Activated CD4-positive, alpha-beta memory T cell treated with anti-CD3 and anti-CD28 coated beads for 36 hours (primary cell): ENCODE data around the gene PMP22. TPM values are rescaled to one million over a fixed set of nuclear protein-coding genes. Genes with fewer than 3 reads are reported as not detected.

ENCODE experiments used
- CTCF ChIA-PET: fragments of 350-600 bp; sonication (Branson Sonifier 250); formaldehyde crosslinking; loops from one replicate; lab custom pipeline; 2021; ENCODE audit warnings: antibody characterized with exemption, inconsistent platforms; lab: Charles Lee
- POLR2A ChIA-PET: fragments of 350-600 bp; sonication (Branson Sonifier 250); formaldehyde crosslinking; loops from one replicate; lab custom pipeline; 2021; ENCODE audit warnings: antibody characterized with exemption; lab: Charles Lee
- DNase-seq: peaks from one replicate; pipeline ENCODE4 v3.0.0-alpha.2; 2020
- H3K27ac Mint-ChIP-seq: one replicate; pipeline ENCODE4 v1.8.0; 2021; ENCODE audit warnings: mixed read lengths
- H3K27me3 Mint-ChIP-seq: one replicate; pipeline ENCODE4 v1.8.0; 2021; ENCODE audit warnings: mixed read lengths
- H3K36me3 Mint-ChIP-seq: one replicate; pipeline ENCODE4 v1.8.0; 2021; ENCODE audit warnings: mixed read lengths
- H3K4me1 Mint-ChIP-seq: one replicate; pipeline ENCODE4 v1.8.0; 2021; ENCODE audit warnings: low read depth, mixed read lengths
- H3K4me3 Mint-ChIP-seq: one replicate; pipeline ENCODE4 v1.8.0; 2021; ENCODE audit warnings: mild to moderate bottlenecking, mixed read lengths
- H3K9me3 Mint-ChIP-seq: one replicate; pipeline ENCODE4 v1.8.0; 2021; ENCODE audit warnings: mixed read lengths
- intact Hi-C: fragments of 100-400 bp; cut with micrococcal nuclease; formaldehyde crosslinking; loops from one replicate; pipeline ENCODE4 v1.15.1; 2023
- total RNA-seq, 2 experiments: library from RNA; stranded (reverse); gene quantifications; one replicate each; pipeline ENCODE4 v1.2.3, GENCODE V29; 2021

Gene PMP22
- total RNA-seq, 2 experiments from 2014 or later = not detected

DNA sequence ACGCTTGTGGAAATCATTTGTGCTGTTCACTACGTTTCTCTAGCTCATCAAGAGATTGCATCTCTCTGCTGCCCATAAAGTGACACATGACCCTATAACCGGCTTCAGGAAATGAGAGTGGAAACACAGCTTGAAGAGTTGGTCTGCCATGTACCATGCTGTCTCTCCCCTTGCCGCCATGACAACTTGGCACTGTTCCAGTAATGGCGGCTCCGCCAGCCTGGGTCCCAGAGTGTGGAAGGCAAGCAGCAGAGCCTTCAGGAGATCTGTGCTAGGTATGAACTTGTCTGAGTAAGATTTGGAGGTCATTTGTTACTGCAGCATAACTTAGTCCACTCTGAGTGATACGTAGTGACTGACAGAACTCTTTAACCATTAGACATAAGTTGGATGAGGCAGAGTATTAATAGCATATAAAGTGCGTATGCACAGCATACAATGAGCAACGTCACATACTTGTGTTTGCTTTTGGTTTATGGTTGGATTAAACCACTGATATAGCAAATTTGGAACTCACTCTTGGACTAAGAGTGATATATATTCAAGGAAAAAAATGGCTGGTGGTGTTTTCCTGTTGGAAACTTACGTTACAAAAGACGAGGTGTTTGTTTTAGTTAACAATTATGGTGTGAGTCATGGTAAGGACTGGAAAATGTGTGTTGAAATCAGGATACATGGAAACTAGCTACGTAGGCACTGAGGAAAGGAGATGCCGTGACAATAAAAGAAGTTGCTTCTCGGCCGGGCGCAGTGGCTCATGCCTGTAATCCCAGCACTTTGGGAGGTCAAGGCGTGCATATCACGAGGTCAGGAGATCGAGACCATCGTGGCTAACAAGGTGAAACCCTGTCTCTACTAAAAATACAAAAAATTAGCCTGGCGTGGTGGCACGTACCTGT lies 24.4 kb upstream of the PMP22 start:
- Mint-ChIP-seq H3K36me3 (no peaks in the 10 kb centered on the region), H3K4me1 (no peaks in the 10 kb centered on the region), H3K27me3 (peaks cover 24% of the 10 kb centered on the region), H3K9me3 (no peaks in the 10 kb centered on the region), H3K4me3 (no peak overlapping the region), H3K27ac (no peak overlapping the region)
- ChIA-PET POLR2A (no interaction called here), CTCF (no interaction called here)
- intact Hi-C loops = no loop called here
- no peak for DNase-seq

DNA sequence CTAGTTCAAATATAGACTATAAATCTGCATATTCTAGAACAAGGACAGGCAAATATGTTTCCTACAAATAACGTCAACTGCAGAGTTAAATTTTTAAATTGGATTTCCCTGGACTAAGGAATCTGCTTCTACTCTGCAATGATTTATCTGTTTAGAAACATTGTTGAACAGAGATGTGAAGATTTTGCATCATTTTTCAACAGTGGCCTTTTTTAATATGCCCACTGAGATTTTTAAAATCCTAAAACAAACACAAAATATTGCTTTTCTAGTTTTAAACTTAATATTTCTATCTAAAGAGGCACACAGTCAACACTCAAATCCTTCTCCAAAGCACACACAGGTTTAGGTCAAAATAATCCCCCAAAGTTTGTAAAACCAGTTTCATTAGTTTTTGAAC lies 23.7 kb upstream of the PMP22 start:
- Mint-ChIP-seq H3K9me3 (no peaks in the 10 kb centered on the region), H3K27ac (no peak overlapping the region), H3K36me3 (no peaks in the 10 kb centered on the region), H3K4me3 (no peak overlapping the region), H3K27me3 (peaks cover 25% of the 10 kb centered on the region), H3K4me1 (no peaks in the 10 kb centered on the region)
- intact Hi-C loops = no loop called here
- DNase-seq = no peak
- ChIA-PET POLR2A (no interaction called here), CTCF (no interaction called here)

GRCh38 chr17:15287538-15288267 lies 22.6 kb upstream of the PMP22 start:
- H3K36me3 Mint-ChIP-seq = no peaks in the 10 kb centered on the region
- no peaks in the 10 kb centered on the region for H3K4me1 Mint-ChIP-seq
- intact Hi-C loops = no loop called here
- H3K9me3 Mint-ChIP-seq = no peaks in the 10 kb centered on the region
- CTCF ChIA-PET = no interaction called here
- POLR2A ChIA-PET = no interaction called here
- H3K4me3 Mint-ChIP-seq = no peak overlapping the region
- H3K27ac Mint-ChIP-seq = no peak overlapping the region
- H3K27me3 Mint-ChIP-seq = peaks cover 35% of the 10 kb centered on the region
- DNase-seq = no peak

DNA sequence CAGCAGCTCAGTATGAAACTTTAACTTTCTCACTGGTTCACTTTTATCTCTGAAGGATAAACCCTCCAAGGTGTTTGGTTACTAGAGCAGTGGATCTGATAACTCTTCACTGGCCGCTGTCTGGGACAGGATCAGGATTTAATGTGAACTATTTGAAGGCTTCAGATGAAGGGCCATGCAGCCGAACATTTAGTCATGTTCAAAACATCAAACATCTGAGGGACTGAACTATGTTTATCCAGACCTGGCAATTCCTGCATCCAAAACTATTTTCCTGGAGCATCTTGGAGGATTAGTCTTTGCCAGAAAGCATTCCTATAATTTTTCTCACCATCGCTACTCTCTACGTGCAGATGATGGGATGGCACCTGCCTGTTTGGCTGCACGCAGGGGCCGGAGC lies 20.3 kb upstream of the PMP22 start:
- no peaks in the 10 kb centered on the region for H3K36me3 Mint-ChIP-seq
- no peaks in the 10 kb centered on the region for H3K9me3 Mint-ChIP-seq
- H3K27me3 Mint-ChIP-seq = peaks cover 38% of the 10 kb centered on the region
- no peak overlapping the region for H3K27ac Mint-ChIP-seq
- ChIA-PET CTCF (no interaction called here), POLR2A (no interaction called here)
- intact Hi-C loops = no loop called here
- no peak for DNase-seq
- H3K4me1 Mint-ChIP-seq = no peaks in the 10 kb centered on the region
- no peak overlapping the region for H3K4me3 Mint-ChIP-seq

GRCh38 chr17:15284537-15284936 lies 19.4 kb upstream of the PMP22 start:
- no peak for DNase-seq
- intact Hi-C loops = no loop called here
- no peaks in the 10 kb centered on the region for H3K9me3 Mint-ChIP-seq
- peaks cover 36% of the 10 kb centered on the region for H3K27me3 Mint-ChIP-seq
- no peak overlapping the region for H3K4me3 Mint-ChIP-seq
- no peak overlapping the region for H3K27ac Mint-ChIP-seq
- CTCF ChIA-PET = no interaction called here
- no peaks in the 10 kb centered on the region for H3K36me3 Mint-ChIP-seq
- no peaks in the 10 kb centered on the region for H3K4me1 Mint-ChIP-seq
- POLR2A ChIA-PET = no interaction called here

- intact Hi-C loops = no loop called here
- ChIA-PET POLR2A (no interaction called here), CTCF (no interaction called here)
- Mint-ChIP-seq H3K36me3 (no peaks in the 10 kb centered on the region), H3K4me3 (no peak overlapping the region), H3K9me3 (no peaks in the 10 kb centered on the region), H3K27me3 (peaks cover 33% of the 10 kb centered on the region), H3K4me1 (no peaks in the 10 kb centered on the region), H3K27ac (no peak overlapping the region)
- DNase-seq = no peak
Measured at GRCh38 chr17:15284107-15284506, 19.0 kb upstream of the PMP22 start.

DNA sequence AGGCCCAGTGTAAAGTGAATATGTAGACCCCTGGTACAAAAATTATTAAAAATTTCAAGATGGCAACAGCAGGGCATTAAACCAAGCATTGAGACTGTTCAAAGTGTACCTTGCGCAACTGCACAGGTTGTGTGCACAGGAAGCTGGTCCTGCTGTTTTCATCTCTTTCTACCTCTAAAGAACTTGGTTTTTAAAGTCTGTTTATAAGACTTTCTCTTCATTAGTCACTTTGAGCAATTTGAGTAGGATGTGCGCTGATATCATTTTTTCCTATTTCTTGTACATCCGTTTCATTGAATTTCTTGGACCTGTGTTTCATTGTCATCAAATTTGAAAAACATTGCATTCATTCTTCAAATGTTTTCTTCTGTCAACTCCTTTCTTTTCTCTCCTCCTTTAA lies 16.8 kb upstream of the PMP22 start:
- Mint-ChIP-seq H3K4me1 (no peaks in the 10 kb centered on the region), H3K27me3 (peaks cover 28% of the 10 kb centered on the region), H3K36me3 (no peaks in the 10 kb centered on the region), H3K9me3 (no peaks in the 10 kb centered on the region), H3K4me3 (no peak overlapping the region), H3K27ac (no peak overlapping the region)
- no peak for DNase-seq
- intact Hi-C loops = no loop called here
- ChIA-PET CTCF (no interaction called here), POLR2A (no interaction called here)

- ChIA-PET POLR2A (no interaction called here), CTCF (no interaction called here)
- intact Hi-C loops = no loop called here
- Mint-ChIP-seq H3K4me3 (no peak overlapping the region), H3K27ac (no peak overlapping the region), H3K4me1 (no peaks in the 10 kb centered on the region), H3K27me3 (peaks cover 27% of the 10 kb centered on the region), H3K9me3 (peaks cover 2% of the 10 kb centered on the region), H3K36me3 (no peaks in the 10 kb centered on the region)
- no peak for DNase-seq
Measured at GRCh38 chr17:15278924-15279477, 13.9 kb upstream of the PMP22 start.

GRCh38 chr17:15278380-15278779 lies 13.3 kb upstream of the PMP22 start:
- no peak for DNase-seq
- Mint-ChIP-seq H3K4me3 (no peak overlapping the region), H3K36me3 (no peaks in the 10 kb centered on the region), H3K27ac (no peak overlapping the region), H3K9me3 (peaks cover 2% of the 10 kb centered on the region), H3K4me1 (no peaks in the 10 kb centered on the region), H3K27me3 (peaks cover 26% of the 10 kb centered on the region)
- intact Hi-C loops = no loop called here
- POLR2A ChIA-PET = no interaction called here
- CTCF ChIA-PET = no interaction called here

GRCh38 chr17:15274017-15274416 lies 8.9 kb upstream of the PMP22 start:
- H3K36me3 Mint-ChIP-seq = no peaks in the 10 kb centered on the region
- no peak for DNase-seq
- no peak overlapping the region for H3K27ac Mint-ChIP-seq
- POLR2A ChIA-PET = no interaction called here
- H3K4me1 Mint-ChIP-seq = peaks cover 5% of the 10 kb centered on the region
- H3K27me3 Mint-ChIP-seq = peaks cover 19% of the 10 kb centered on the region
- intact Hi-C loops = no loop called here
- peaks cover 2% of the 10 kb centered on the region for H3K9me3 Mint-ChIP-seq
- H3K4me3 Mint-ChIP-seq = no peak overlapping the region
- CTCF ChIA-PET = no interaction called here

- ChIA-PET CTCF (no interaction called here), POLR2A (no interaction called here)
- DNase-seq = no peak
- peaks cover 15% of the 10 kb centered on the region for H3K27me3 Mint-ChIP-seq
- peaks cover 2% of the 10 kb centered on the region for H3K9me3 Mint-ChIP-seq
- no peaks in the 10 kb centered on the region for H3K36me3 Mint-ChIP-seq
- no peak overlapping the region for H3K4me3 Mint-ChIP-seq
- no peak overlapping the region for H3K27ac Mint-ChIP-seq
- H3K4me1 Mint-ChIP-seq = peaks cover 5% of the 10 kb centered on the region
- intact Hi-C loops = no loop called here
Measured at GRCh38 chr17:15273141-15273793, 8.1 kb upstream of the PMP22 start.

DNA sequence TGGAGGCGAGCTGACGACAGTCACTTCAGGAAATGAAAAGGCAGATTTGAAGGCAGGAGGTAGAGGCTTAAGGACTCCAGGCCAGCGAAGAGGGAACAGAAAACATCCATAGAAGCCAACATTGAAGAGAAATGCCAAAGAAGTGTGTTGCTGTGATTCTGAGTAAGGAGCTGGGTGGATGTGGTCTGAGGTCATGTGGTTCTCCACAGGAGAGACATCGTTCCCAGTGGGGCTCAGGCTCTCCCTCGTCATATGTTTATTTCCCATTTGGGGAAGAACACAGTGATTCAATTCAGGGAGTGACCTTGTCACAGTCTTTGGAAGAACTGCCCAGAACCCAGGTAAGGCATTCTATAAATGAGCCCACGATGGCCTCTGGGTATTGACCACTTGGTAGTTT lies 6.6 kb upstream of the PMP22 start:
- peaks cover 5% of the 10 kb centered on the region for H3K4me1 Mint-ChIP-seq
- no peaks in the 10 kb centered on the region for H3K36me3 Mint-ChIP-seq
- intact Hi-C loops = no loop called here

More for the DNA sequence above, 6.6 kb upstream of the PMP22 start:
- peaks cover 16% of the 10 kb centered on the region for H3K27me3 Mint-ChIP-seq
- CTCF ChIA-PET = no interaction called here
- H3K9me3 Mint-ChIP-seq = peaks cover 2% of the 10 kb centered on the region
- no peak overlapping the region for H3K27ac Mint-ChIP-seq
- DNase-seq = no peak
- POLR2A ChIA-PET = interaction anchor here (0.6 kb wide), 1 partner anchor 11 kb away, joined by 3 read pairs; no protein-coding TSS in a partner anchor
- no peak overlapping the region for H3K4me3 Mint-ChIP-seq
